Osteoblast (primary cell): ENCODE data around the gene SORL1. TPM values are rescaled to one million over a fixed set of nuclear protein-coding genes. Genes with fewer than 3 reads are reported as not detected.

Experiments used
- DNase-seq: peaks from one replicate; pipeline ENCODE4 v3.0.0; 2011; ENCODE audit warnings: low spot score, mixed read lengths; ENCODE audit not compliant: insufficient read length; ENCODE audit errors: missing footprints
- H2AFZ ChIP-seq: 2 replicates; pipeline ENCODE4 v1.6.0; 2011; ENCODE audit warnings: mild to moderate bottlenecking, low read length
- H3K27ac ChIP-seq: 2 replicates; pipeline ENCODE4 v1.5.1; 2011; ENCODE audit warnings: mild to moderate bottlenecking, low read depth, low read length, moderate library complexity
- H3K27me3 ChIP-seq: 2 replicates; pipeline ENCODE4 v1.6.0; 2012; ENCODE audit warnings: mild to moderate bottlenecking, control low read depth, inconsistent platforms, low read length, moderate library complexity; ENCODE audit not compliant: insufficient read depth
- H3K36me3 ChIP-seq: 2 replicates; pipeline ENCODE4 v1.5.1; 2011; ENCODE audit warnings: mild to moderate bottlenecking, low read length, control low read depth, moderate library complexity; ENCODE audit not compliant: insufficient read depth
- H3K4me1 ChIP-seq: 2 replicates; pipeline ENCODE4 v1.5.1; 2011; ENCODE audit warnings: mild to moderate bottlenecking, low read length, control low read depth, moderate library complexity; ENCODE audit not compliant: insufficient read depth
- H3K4me2 ChIP-seq: 2 replicates; pipeline ENCODE4 v1.6.0; 2011; ENCODE audit warnings: mild to moderate bottlenecking, low read length; ENCODE audit not compliant: insufficient read depth
- H3K4me3 ChIP-seq: fragments of 200-600 bp; sonication (generic); 3 replicates; pipeline ENCODE4 v1.5.1; 2012; ENCODE audit warnings: mild to moderate bottlenecking, low read length, inconsistent platforms; ENCODE audit not compliant: insufficient read depth
- H3K79me2 ChIP-seq: 2 replicates; pipeline ENCODE4 v1.6.0; 2012; ENCODE audit warnings: mild to moderate bottlenecking, low read length, control low read depth, inconsistent platforms; ENCODE audit not compliant: insufficient read depth
- H3K9me3 ChIP-seq: 2 replicates; pipeline ENCODE4 v1.5.1; 2011; ENCODE audit warnings: low read depth, low read length, control low read depth
- H4K20me1 ChIP-seq: 2 replicates; pipeline ENCODE4 v1.6.0; 2012; ENCODE audit warnings: mild to moderate bottlenecking, low read length, control low read depth; ENCODE audit not compliant: insufficient read depth
- CTCF ChIP-seq: IDR thresholded peaks from 2 replicates; pipeline ENCODE4 v1.5.1; 2011; ENCODE audit warnings: mild to moderate bottlenecking, low read depth, low read length, moderate library complexity; ENCODE audit errors: extremely low read depth
- total RNA-seq: library from RNA; depleted of rRNA; stranded (reverse); fragments of >200 nt; gene quantifications from 2 replicates; pipeline ENCODE4 v1.2.3, GENCODE V29; 2012

Gene SORL1
- total RNA-seq, 1 donor = 0.36 TPM

GRCh38 chr11:121474680-121475079, 22.6 kb downstream of the SORL1 start:
- no peak overlapping the region for H3K4me3 ChIP-seq
- H3K4me2 ChIP-seq = no peak overlapping the region
- no peak overlapping the region for H3K27ac ChIP-seq
- no peaks in the 10 kb centered on the region for H3K9me3 ChIP-seq
- no peak overlapping the region for H2AFZ ChIP-seq
- H4K20me1 ChIP-seq = no peaks in the 10 kb centered on the region
- no peaks in the 10 kb centered on the region for H3K4me1 ChIP-seq
- TF ChIP-seq CTCF = no peak
- H3K36me3 ChIP-seq = no peaks in the 10 kb centered on the region
- no peaks in the 10 kb centered on the region for H3K79me2 ChIP-seq
- DNase-seq = no peak
- H3K27me3 ChIP-seq = peaks cover 25% of the 10 kb centered on the region

DNA sequence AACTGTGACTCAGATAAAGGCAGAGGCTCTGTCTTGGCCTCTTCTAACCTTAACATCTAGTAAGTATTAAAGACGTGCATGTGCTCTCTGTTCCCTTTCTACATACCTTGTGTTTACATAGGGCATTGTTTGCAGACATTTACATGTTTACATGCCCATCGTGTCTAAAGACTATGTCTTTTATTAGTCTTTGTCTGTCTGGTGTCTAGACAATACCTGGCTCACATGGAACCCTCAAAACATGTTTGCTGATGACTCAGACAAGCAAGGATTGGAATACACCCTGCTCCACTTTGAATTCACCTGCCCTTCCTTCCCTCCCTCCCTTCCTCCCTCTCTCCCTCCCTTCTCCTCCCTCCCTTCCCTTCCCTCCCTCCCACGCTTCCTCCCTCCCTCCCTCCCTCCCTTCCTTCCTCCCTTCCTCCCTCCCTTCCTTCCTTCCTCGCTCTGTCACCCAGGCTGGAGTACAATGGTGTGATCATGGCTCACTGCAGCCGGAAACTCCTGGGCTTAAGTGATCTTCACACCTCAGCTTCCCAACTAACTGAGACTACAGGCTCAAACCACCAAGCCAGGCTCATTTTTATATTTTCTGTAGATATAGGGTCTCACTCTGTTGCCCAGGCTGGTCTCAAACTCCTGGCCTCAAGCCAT, 24.4 kb downstream of the SORL1 start:
- Histone ChIP-seq H2AFZ (no peak overlapping the region), H3K4me3 (no peak overlapping the region), H3K9me3 (no peaks in the 10 kb centered on the region), H3K4me2 (no peak overlapping the region), H3K4me1 (no peaks in the 10 kb centered on the region), H3K27me3 (peaks cover 25% of the 10 kb centered on the region), H3K36me3 (no peaks in the 10 kb centered on the region), H3K79me2 (no peaks in the 10 kb centered on the region), H3K27ac (no peak overlapping the region), H4K20me1 (no peaks in the 10 kb centered on the region)
- DNase-seq = no peak
- no peak for TF ChIP-seq CTCF

- Histone ChIP-seq H3K9me3 (no peaks in the 10 kb centered on the region), H3K79me2 (no peaks in the 10 kb centered on the region), H3K36me3 (no peaks in the 10 kb centered on the region), H4K20me1 (no peaks in the 10 kb centered on the region), H3K4me3 (no peak overlapping the region), H3K4me2 (no peak overlapping the region), H3K27ac (no peak overlapping the region), H3K27me3 (peaks cover 21% of the 10 kb centered on the region), H3K4me1 (no peaks in the 10 kb centered on the region), H2AFZ (no peak overlapping the region)
- TF ChIP-seq CTCF = no peak
- no peak for DNase-seq
Measured at GRCh38 chr11:121478226-121478894, 26.2 kb downstream of the SORL1 start.

- Histone ChIP-seq H3K4me1 (no peaks in the 10 kb centered on the region), H3K27me3 (peaks cover 21% of the 10 kb centered on the region), H3K4me2 (no peak overlapping the region), H3K9me3 (no peaks in the 10 kb centered on the region), H3K27ac (no peak overlapping the region), H2AFZ (no peak overlapping the region), H4K20me1 (no peaks in the 10 kb centered on the region), H3K36me3 (no peaks in the 10 kb centered on the region), H3K79me2 (no peaks in the 10 kb centered on the region), H3K4me3 (no peak overlapping the region)
- no peak for DNase-seq
- no peak for TF ChIP-seq CTCF
Measured at GRCh38 chr11:121478895-121479697, 27.0 kb downstream of the SORL1 start.
